A549 (cell line): Measurements from ENCODE around the gene ADCY4. TPM values are rescaled to one million over a fixed set of nuclear protein-coding genes. Genes with fewer than 3 reads are reported as not detected.
A peak's percentile ranks its signal among the peaks of the same experiment; 100 is the strongest.
"Not testable (repeated sequence)": the region's sequence is repeated elsewhere in the genome, so short reads cannot be mapped to it uniquely, and the experiment has no call there.

Source experiments
- ATAC-seq, 2 experiments: fragments of 200-7000 bp in 1 of 2; fragments of >200 bp in 1 of 2; cut with Nextera tagmentation in 1 of 2; cut with Tn5 transposase in 1 of 2; 3 replicates each; pipeline versions ENCODE4 v1.8.0 to v1.9.1; 2018 to 2020; ENCODE audit warnings: mild to moderate bottlenecking in 1 of 2, moderate library complexity in 1 of 2
- CTCF ChIA-PET: fragments of 300-600 bp; sonication (Branson Sonifier 250); formaldehyde crosslinking; extraction: SDS; loops from one replicate; lab custom pipeline; 2021; ENCODE audit warnings: antibody characterized with exemption, inconsistent platforms; lab: Yijun Ruan, JAX
- POLR2A ChIA-PET: fragments of 350-600 bp; formaldehyde crosslinking; extraction: SDS; loops from one replicate; lab custom pipeline; 2021; ENCODE audit warnings: antibody characterized with exemption, inconsistent platforms; lab: Yijun Ruan, JAX
- DNase-seq, 2 experiments: peaks; one replicate each; pipeline versions ENCODE4 v3.0.0 to v3.0.0-alpha.2; 2011 to 2016; ENCODE audit warnings: low read depth in 1 of 2, low spot score in 1 of 2
- FAIRE-seq: peaks from 2 replicates; lab custom pipeline; 2011; peaks lifted over from hg19 to GRCh38; lab: Jason Lieb, UNC
- H3K27ac ChIP-seq, 2 experiments: fragments of >200 bp; sonication (Bioruptor Twin); formaldehyde crosslinking; 3 replicates each; pipeline ENCODE4 v1.5.1; 2016 to 2017
- H3K4me1 ChIP-seq: fragments of >200 bp; sonication (Bioruptor Twin); formaldehyde crosslinking; 3 replicates; pipeline ENCODE4 v1.6.1; 2016
- H3K4me2 ChIP-seq: fragments of >200 bp; sonication (Bioruptor Twin); formaldehyde crosslinking; 3 replicates; pipeline ENCODE4 v1.6.1; 2016
- H3K4me3 ChIP-seq: fragments of >200 bp; sonication (Bioruptor Twin); formaldehyde crosslinking; 3 replicates; pipeline ENCODE4 v1.5.1; 2016
- H3K9me3 ChIP-seq: fragments of >200 bp; sonication (Bioruptor Twin); formaldehyde crosslinking; 3 replicates; pipeline ENCODE4 v1.6.1; 2016
- ATOH8 ChIP-seq: fragments of 250-450 bp; sonication (Bioruptor Pico); IDR thresholded peaks from 2 replicates; pipeline ENCODE4 v1.5.0; 2020; ENCODE audit warnings: low read depth, mild to moderate bottlenecking, moderate library complexity
- CBX8 ChIP-seq: fragments of 200-600 bp; sonication (generic); IDR thresholded peaks from 2 replicates; pipeline ENCODE4 v1.6.1; 2016
- CEBPB ChIP-seq, 2 experiments: fragments of >200 bp in 1 of 2; sonication (Bioruptor Twin) in 1 of 2; formaldehyde crosslinking in 1 of 2; IDR thresholded peaks; 2 replicates each; pipeline ENCODE4 v1.6.1; 2012 to 2016
- HMGXB4 ChIP-seq: fragments of 250-450 bp; sonication (Bioruptor Pico); IDR thresholded peaks from 2 replicates; pipeline ENCODE4 v1.5.0; 2021; ENCODE audit warnings: mild to moderate bottlenecking, moderate library complexity, borderline replicate concordance
- HOXB5 ChIP-seq: fragments of 250-450 bp; sonication (Bioruptor Pico); IDR thresholded peaks from 2 replicates; pipeline ENCODE4 v1.5.0; 2020; ENCODE audit warnings: mild to moderate bottlenecking, moderate library complexity
- NPAS2 ChIP-seq: fragments of 250-450 bp; sonication (Bioruptor Pico); IDR thresholded peaks from 2 replicates; pipeline ENCODE4 v1.8.0; 2022; ENCODE audit warnings: mild to moderate bottlenecking, moderate library complexity, borderline replicate concordance
- PBX3 ChIP-seq: IDR thresholded peaks from 2 replicates; pipeline ENCODE4 v1.6.1; 2012
- SMC3 ChIP-seq: fragments of >200 bp; sonication (Bioruptor Twin); formaldehyde crosslinking; IDR thresholded peaks from 3 replicates; pipeline ENCODE4 v1.6.1; 2018; ENCODE audit warnings: inconsistent platforms
- TFCP2L1 ChIP-seq: fragments of 250-450 bp; sonication (Bioruptor Pico); IDR thresholded peaks from 2 replicates; pipeline ENCODE4 v1.5.0; 2021; ENCODE audit warnings: mild to moderate bottlenecking
- ZC3H11A ChIP-seq: fragments of 450-650 bp; IDR thresholded peaks from 2 replicates; pipeline ENCODE4 v1.6.1; 2014; ENCODE audit warnings: antibody characterized with exemption, mild to moderate bottlenecking
- ZFP36 ChIP-seq: fragments of 450-650 bp; IDR thresholded peaks from 2 replicates; pipeline ENCODE4 v1.6.1; 2014; ENCODE audit warnings: borderline replicate concordance; ENCODE audit not compliant: partially characterized antibody
- WGBS: methylation state at CpG from one replicate; pipeline ENCODE4 v1.1.6; 2017; ENCODE audit errors: missing lambda C conversion rate; 5-methylcytosine and 5-hydroxymethylcytosine counted together
- polyA plus RNA-seq, 4 experiments: library from polyadenylated mRNA; depleted of rRNA in 3 of 4; stranded (reverse); fragments of >200 nt; fragmentation: RNase III in 1 of 4; extraction: RNeasy Plus Mini Kit Qiagen cat#74134 plus additional on column Dnase treatment in 1 of 4; gene quantifications; 2 replicates in 3 of 4; 3 replicates in 1 of 4; pipeline ENCODE4 v1.2.3, GENCODE V29; 2011 to 2017

ADCY4 gene
- polyA plus RNA-seq, 2 of the 4 experiments (the other 2 are of a cell fraction), result not detected

GRCh38 chr14:24356208-24356607 is 21.3 kb upstream of the ADCY4 start:
- DNase-seq (no peak), ATAC-seq (no peak), FAIRE-seq (no peak)
- Histone ChIP-seq H3K4me2 (no peak overlapping the region), H3K27ac (no peak overlapping the region), H3K4me1 (peaks cover 17% of the 10 kb centered on the region), H3K4me3 (no peak overlapping the region), H3K9me3 (no peaks in the 10 kb centered on the region)
- CTCF ChIA-PET, result interaction anchor here (1.0 to 6.0 kb wide), 3 partner anchors 23 to 80 kb away, joined by 3 to 35 read pairs (median 4); partner anchors contain the start of gene ADCY4
- WGBS, result 40% methylated on average over 4 of the region's 4 CpGs
- TF ChIP-seq HOXB5 (no peak), ZC3H11A (no peak), ATOH8 (no peak), TFCP2L1 (CRISPR knock-in tag) (no peak), NPAS2 (CRISPR knock-in tag) (no peak), ZFP36 (no peak), CBX8 (no peak)
- POLR2A ChIA-PET, result no interaction called here

GRCh38 chr14:24355009-24355408 is 20.1 kb upstream of the ADCY4 start:
- no peak for TF ChIP-seq SMC3
- TF ChIP-seq PBX3, result no peak
- no peak for TF ChIP-seq CEBPB (IDR thresholded peaks at IDR 0.05)
- no peak for TF ChIP-seq NPAS2 (CRISPR knock-in tag)
- Histone ChIP-seq H3K4me2 (no peak overlapping the region; the same call in 2 of the 3 replicates), H3K27ac (no peak overlapping the region), H3K4me1 (peaks cover 17% of the 10 kb centered on the region), H3K4me3 (no peak overlapping the region), H3K9me3 (no peaks in the 10 kb centered on the region)
- ATAC-seq, result no peak
- CTCF ChIA-PET, result interaction anchor here (1.0 to 6.0 kb wide), 3 partner anchors 13 to 27 kb away, joined by 4 to 35 read pairs (median 7); partner anchors contain the start of gene ADCY4
- DNase-seq, result no peak
- POLR2A ChIA-PET, result no interaction called here
- FAIRE-seq, result no peak
- 87% methylated on average over 7 of the region's 7 CpGs for WGBS

GRCh38 chr14:24354482-24354825 is 19.6 kb upstream of the ADCY4 start:
- peak overlapping the region; percentile 57 for H3K4me2 ChIP-seq
- H3K4me1 ChIP-seq, result peaks cover 17% of the 10 kb centered on the region
- POLR2A ChIA-PET, H3K9me3 ChIP-seq, FAIRE-seq, H3K4me3 ChIP-seq, DNase-seq, ATAC-seq: not testable (repeated sequence)
- WGBS, result 64% methylated on average over 3 of the region's 3 CpGs
- 0 out of 6 replicates have a peak overlapping the region, but pooled peaks of 1 of the 2 experiments have one; percentile 14 for H3K27ac ChIP-seq
- CTCF ChIA-PET, result interaction anchor here (0.6 to 6.0 kb wide), 4 partner anchors 12 to 26 kb away, joined by 3 to 35 read pairs (median 6); partner anchors contain the start of gene ADCY4

- ChIA-PET CTCF (interaction anchor here (0.6 to 6.0 kb wide), 7 partner anchors 12 to 83 kb away, joined by 3 to 35 read pairs (median 4); partner anchors contain the start of gene ADCY4), POLR2A (interaction anchor here (0.6 kb wide), 1 partner anchor 8 kb away, joined by 3 read pairs; no protein-coding TSS in a partner anchor)
- H3K4me3 ChIP-seq, result no peak overlapping the region
- H3K9me3 ChIP-seq, result no peaks in the 10 kb centered on the region
- peak overlapping the region; percentile 25 to 33; a peak in 4 of 6 replicates for H3K27ac ChIP-seq
- no peak for TF ChIP-seq HMGXB4 (CRISPR knock-in tag)
- TF ChIP-seq CEBPB (IDR thresholded peaks at IDR 0.05), result peak; percentile 51 to 59; a peak in 3 of 4 replicates
- peak overlapping the region; percentile 57 for H3K4me2 ChIP-seq
- WGBS, result 77% methylated on average over 5 of the region's 5 CpGs
- peaks cover 17% of the 10 kb centered on the region for H3K4me1 ChIP-seq
- DNase-seq (no peak), FAIRE-seq (no peak), ATAC-seq (peak; percentile 38 to 74; a peak in 4 of 6 replicates)
Observed at GRCh38 chr14:24353559-24354481, 18.9 kb upstream of the ADCY4 start.
